BLaER1 (cell line): Measurements from ENCODE around the gene TMEM39B.

Experiments used
- H3K27ac ChIP-seq: shearing (Covaris generic); formaldehyde crosslinking; 2 replicates; pipeline ENCODE4 v1.8.1; 2022
- H3K27me3 ChIP-seq: shearing (Covaris generic); formaldehyde crosslinking; 2 replicates; pipeline ENCODE4 v1.8.1; 2022
- H3K36me3 ChIP-seq: shearing (Covaris generic); formaldehyde crosslinking; 2 replicates; pipeline ENCODE4 v1.8.1; 2022
- H3K4me1 ChIP-seq: shearing (Covaris generic); formaldehyde crosslinking; 2 replicates; pipeline ENCODE4 v1.8.1; 2022
- H3K4me2 ChIP-seq: shearing (Covaris generic); formaldehyde crosslinking; 2 replicates; pipeline ENCODE4 v1.8.1; 2022
- H3K4me3 ChIP-seq: shearing (Covaris generic); formaldehyde crosslinking; 2 replicates; pipeline ENCODE4 v1.8.1; 2022
- H3K9ac ChIP-seq: shearing (Covaris generic); formaldehyde crosslinking; 2 replicates; pipeline ENCODE4 v1.8.1; 2022
- H3K9me3 ChIP-seq: shearing (Covaris generic); formaldehyde crosslinking; 2 replicates; pipeline ENCODE4 v1.8.1; 2022
- H4K20me1 ChIP-seq: shearing (Covaris generic); formaldehyde crosslinking; 2 replicates; pipeline ENCODE4 v1.8.1; 2022
- Cebpa-rat ChIP-seq: shearing (Covaris generic); IDR thresholded peaks from 2 replicates; pipeline ENCODE4 v1.8.1; 2022

Gene TMEM39B

DNA sequence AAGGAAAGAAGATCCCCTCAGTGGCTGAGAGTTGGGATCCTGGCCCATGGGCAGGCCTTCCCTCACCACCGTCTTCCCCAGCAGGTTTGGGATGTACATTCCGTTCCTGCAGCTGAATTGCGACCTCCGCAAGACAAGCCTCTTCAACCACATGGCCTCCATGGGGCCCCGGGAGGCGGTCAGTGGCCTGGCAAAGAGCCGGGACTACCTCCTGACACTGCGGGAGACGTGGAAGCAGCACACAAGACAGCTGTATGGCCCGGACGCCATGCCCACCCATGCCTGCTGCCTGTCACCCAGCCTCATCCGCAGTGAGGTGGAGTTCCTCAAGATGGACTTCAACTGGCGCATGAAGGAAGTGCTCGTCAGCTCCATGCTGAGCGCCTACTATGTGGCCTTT, 18.9 kb downstream of the TMEM39B start:
- TF ChIP-seq Cebpa-rat: no peak
- H3K36me3 ChIP-seq: peaks cover 96% of the 10 kb centered on the region
- H3K4me1 ChIP-seq: no peaks in the 10 kb centered on the region
- H4K20me1 ChIP-seq: no peaks in the 10 kb centered on the region; the same call in 1 of the 2 replicates
- H3K27me3 ChIP-seq: no peaks in the 10 kb centered on the region
- no peak overlapping the region for H3K27ac ChIP-seq
- no peak overlapping the region for H3K4me2 ChIP-seq
- H3K9ac ChIP-seq: no peak overlapping the region
- H3K9me3 ChIP-seq: no peaks in the 10 kb centered on the region
- H3K4me3 ChIP-seq: no peak overlapping the region

DNA sequence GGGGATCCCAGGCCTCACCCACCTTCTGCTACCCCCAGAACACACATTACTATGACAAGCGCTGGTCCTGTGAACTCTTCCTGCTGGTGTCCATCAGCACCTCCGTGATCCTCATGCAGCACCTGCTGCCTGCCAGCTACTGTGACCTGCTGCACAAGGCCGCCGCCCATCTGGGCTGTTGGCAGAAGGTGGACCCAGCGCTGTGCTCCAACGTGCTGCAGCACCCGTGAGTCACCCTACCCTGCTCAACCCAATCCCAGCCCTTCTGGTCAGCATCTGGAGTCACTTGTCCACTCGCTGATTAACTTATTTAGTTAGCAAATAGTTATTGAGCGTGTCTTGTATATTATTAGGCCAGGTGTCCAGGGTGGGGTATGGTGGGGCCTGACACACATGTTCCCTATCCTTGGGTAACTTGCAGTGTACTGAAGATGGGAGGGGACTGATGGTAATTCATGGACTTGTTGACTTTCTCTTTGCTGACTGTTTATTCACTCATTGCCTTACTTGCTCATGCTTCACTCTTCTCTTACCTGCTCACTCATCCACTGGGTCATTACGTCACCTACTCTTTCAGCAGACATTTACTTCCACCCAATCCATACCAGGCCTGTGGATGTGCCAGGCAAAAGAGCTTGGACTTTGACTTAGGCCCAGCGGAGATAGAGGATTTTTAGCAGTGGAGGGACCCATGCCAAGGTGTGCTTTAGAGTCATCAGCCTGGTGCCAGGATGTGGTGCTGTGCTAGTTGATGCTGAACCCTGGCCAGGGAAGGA, 22.2 kb downstream of the TMEM39B start:
- no peaks in the 10 kb centered on the region for H3K4me1 ChIP-seq
- no peak for TF ChIP-seq Cebpa-rat
- no peak overlapping the region for H3K9ac ChIP-seq

GRCh38 chr1:32099426-32099825, 26.7 kb downstream of the TMEM39B start:
- Histone ChIP-seq H3K27me3 (no peaks in the 10 kb centered on the region), H3K4me3 (no peak overlapping the region), H3K36me3 (peaks cover 90% of the 10 kb centered on the region), H4K20me1 (no peaks in the 10 kb centered on the region), H3K4me2 (no peak overlapping the region), H3K27ac (no peak overlapping the region), H3K9me3 (no peaks in the 10 kb centered on the region), H3K4me1 (no peaks in the 10 kb centered on the region), H3K9ac (no peak overlapping the region)
- no peak for TF ChIP-seq Cebpa-rat

More for the DNA sequence above, 22.2 kb downstream of the TMEM39B start:
- H3K9me3 ChIP-seq: no peaks in the 10 kb centered on the region
- no peaks in the 10 kb centered on the region; the same call in 1 of the 2 replicates for H4K20me1 ChIP-seq
- no peaks in the 10 kb centered on the region for H3K27me3 ChIP-seq
- H3K27ac ChIP-seq: no peak overlapping the region
- H3K4me3 ChIP-seq: no peak overlapping the region
- no peak overlapping the region for H3K4me2 ChIP-seq
- peaks cover 98% of the 10 kb centered on the region for H3K36me3 ChIP-seq

- Histone ChIP-seq H3K36me3 (peaks cover 80% of the 10 kb centered on the region), H3K9me3 (no peaks in the 10 kb centered on the region), H3K4me2 (no peak overlapping the region), H3K4me3 (no peak overlapping the region), H3K27ac (no peak overlapping the region), H3K27me3 (no peaks in the 10 kb centered on the region), H3K9ac (no peak overlapping the region), H4K20me1 (no peaks in the 10 kb centered on the region), H3K4me1 (no peaks in the 10 kb centered on the region)
- TF ChIP-seq Cebpa-rat: no peak
These were observed 27.6 kb downstream of the TMEM39B start for GRCh38 chr1:32100359-32100758.

DNA sequence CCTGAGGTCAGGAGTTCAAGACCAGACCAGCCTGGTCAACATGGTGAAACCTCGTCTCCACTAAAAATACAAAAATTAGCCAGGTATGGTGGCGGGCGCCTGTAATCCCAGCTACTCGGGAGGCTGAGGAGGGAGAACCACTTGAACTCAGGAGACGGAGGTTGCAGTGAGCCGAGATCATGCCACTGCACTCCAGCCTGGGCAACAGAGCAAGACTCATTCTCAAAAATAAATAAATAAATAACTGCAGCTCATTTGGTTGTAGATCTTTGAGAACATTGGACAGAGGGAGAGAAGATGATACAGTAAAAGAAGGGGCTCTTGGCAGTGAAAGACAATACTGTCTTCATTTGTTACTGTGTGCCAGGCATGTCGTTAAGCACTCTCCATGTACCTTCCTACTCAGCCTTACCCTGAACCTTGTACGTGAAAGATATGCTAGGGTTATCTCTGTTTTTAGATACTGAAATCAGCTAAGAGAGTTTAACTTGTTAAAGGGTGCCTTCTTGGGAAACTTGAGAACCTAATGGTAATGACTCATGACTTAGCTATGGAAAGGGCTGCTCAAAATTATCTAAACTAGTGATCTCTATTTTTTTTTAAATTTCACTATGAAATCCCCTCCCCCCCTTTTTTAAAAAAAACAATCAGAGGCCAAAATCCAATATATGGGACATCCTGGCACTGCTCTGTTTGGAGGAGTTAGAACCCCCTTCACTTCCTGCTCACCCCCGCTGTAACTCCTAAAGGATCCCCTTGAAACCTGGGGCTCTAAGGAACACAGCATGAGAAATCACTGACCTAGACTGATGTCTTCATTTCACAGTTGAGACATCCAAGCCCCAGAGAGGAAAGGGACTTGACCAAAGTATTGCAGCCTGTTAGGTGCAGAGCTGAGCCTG, 28.3 kb downstream of the TMEM39B start:
- Histone ChIP-seq H4K20me1 (no peaks in the 10 kb centered on the region), H3K4me3 (no peak overlapping the region), H3K4me2 (no peak overlapping the region), H3K27me3 (no peaks in the 10 kb centered on the region), H3K27ac (no peak overlapping the region), H3K4me1 (no peaks in the 10 kb centered on the region), H3K36me3 (peaks cover 74% of the 10 kb centered on the region), H3K9me3 (no peaks in the 10 kb centered on the region), H3K9ac (no peak overlapping the region)
- TF ChIP-seq Cebpa-rat: no peak

- Histone ChIP-seq H3K9me3 (no peaks in the 10 kb centered on the region), H3K4me3 (no peak overlapping the region), H3K4me2 (no peak overlapping the region), H4K20me1 (peaks cover 12% of the 10 kb centered on the region), H3K9ac (no peak overlapping the region), H3K36me3 (peaks cover 43% of the 10 kb centered on the region), H3K4me1 (0 out of 2 replicates have a peak, but pooled peaks cover 3% of the 10 kb centered on the region), H3K27me3 (no peaks in the 10 kb centered on the region), H3K27ac (no peak overlapping the region)
- TF ChIP-seq Cebpa-rat: no peak
These were observed 31.4 kb downstream of the TMEM39B start for GRCh38 chr1:32104127-32104526.

- Histone ChIP-seq H3K9me3 (no peaks in the 10 kb centered on the region), H3K27ac (no peak overlapping the region), H3K4me2 (no peak overlapping the region), H3K27me3 (no peaks in the 10 kb centered on the region), H3K4me3 (no peak overlapping the region), H3K9ac (no peak overlapping the region), H3K36me3 (peaks cover 32% of the 10 kb centered on the region), H3K4me1 (peaks cover 15% of the 10 kb centered on the region), H4K20me1 (peaks cover 24% of the 10 kb centered on the region)
- TF ChIP-seq Cebpa-rat: no peak
These were observed 32.6 kb downstream of the TMEM39B start for GRCh38 chr1:32105338-32105737.

DNA sequence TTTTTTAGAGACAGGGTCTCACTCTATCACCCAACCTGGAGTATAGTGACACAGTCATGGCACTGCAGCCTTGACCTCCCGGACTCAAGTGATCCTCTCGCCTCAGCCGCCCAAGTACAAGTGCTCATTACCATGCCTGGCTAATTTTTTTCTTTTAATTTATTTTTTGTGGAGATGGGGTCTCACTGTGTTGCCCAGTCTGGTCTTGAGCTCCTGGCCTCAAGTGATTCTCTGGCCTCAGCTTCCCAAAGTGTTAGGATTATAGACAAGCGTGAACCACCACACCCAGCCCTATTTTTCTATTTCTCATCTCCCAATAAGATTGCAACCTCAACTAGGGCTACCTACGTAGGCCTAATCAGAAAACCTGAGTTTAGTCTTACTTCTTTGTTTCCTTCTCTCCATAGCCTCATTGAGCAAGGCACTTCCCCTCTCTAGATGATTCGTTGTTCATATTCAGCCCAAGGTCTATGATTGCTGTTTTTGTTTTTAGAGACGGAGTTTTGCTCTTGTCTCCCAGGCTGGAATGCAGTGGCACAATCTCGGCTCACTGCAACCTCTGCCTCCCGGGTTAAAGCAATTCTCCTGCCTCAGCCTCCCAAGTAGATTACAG, 34.0 kb downstream of the TMEM39B start:
- no peaks in the 10 kb centered on the region for H3K27me3 ChIP-seq
- TF ChIP-seq Cebpa-rat: no peak
- H3K9ac ChIP-seq: no peak overlapping the region
- H4K20me1 ChIP-seq: peaks cover 38% of the 10 kb centered on the region
- H3K9me3 ChIP-seq: no peaks in the 10 kb centered on the region
- H3K4me3 ChIP-seq: no peak overlapping the region
- no peak overlapping the region for H3K27ac ChIP-seq
- H3K36me3 ChIP-seq: peaks cover 17% of the 10 kb centered on the region
- peak overlapping the region; percentile 96; the same call in 1 of the 2 replicates for H3K4me2 ChIP-seq
- H3K4me1 ChIP-seq: peaks cover 24% of the 10 kb centered on the region

DNA sequence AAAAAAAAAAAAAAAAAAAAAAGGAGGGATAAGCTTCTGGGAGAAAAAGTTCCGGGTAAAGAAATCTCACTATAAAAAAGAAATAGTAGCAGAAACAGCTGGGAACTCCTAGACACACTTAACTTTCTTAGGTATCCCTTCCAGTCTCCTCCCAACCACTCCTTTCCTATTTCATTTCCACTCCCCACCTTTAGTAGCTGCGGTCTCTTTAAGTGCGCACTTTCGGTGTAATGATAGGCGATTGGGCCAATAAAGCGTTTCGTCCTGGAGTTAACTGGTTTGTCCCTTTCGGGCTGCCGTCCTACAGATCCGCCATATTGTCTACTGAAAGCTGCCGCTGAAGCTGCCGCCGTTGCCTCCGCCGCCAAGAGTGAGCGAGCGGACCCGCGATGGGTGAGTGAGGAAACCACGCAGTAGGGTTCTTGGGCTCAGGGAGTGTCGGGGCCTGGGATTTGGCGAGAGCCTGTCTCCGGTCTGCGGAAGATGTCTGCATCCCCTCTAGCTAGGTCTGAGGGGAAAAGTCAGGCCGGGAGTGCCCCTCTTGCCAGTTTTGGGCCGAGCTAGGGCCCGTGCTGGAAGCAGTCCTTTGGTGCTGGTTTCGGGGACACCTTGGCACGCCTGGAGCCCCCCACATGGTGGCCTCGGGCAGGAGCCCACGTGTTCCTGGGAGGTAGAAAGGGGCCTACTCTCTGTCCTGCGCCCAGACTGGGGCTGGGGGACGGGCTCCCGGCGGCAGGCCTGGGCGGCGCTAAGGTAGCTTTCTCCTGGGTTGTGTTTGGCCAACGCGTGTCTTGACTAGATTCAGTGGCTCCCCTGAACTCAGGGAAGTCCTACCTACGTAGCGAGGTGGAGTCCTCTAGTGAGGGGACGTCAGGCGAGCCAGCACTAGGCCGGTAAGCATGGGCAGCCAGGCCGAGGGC, 35.3 kb downstream of the TMEM39B start, which contains the start of gene KPNA6:
TSS of gene KPNA6 (plus strand) at position 315 of the 920 bp plus-strand sequence. CDS start at position 390, 75 bp downstream.
- Histone ChIP-seq H3K9me3 (no peaks in the 10 kb centered on the region), H4K20me1 (peaks cover 50% of the 10 kb centered on the region), H3K27ac (peak within 1 kb of the TSS; percentile 92)

More for the DNA sequence above, 35.3 kb downstream of the TMEM39B start, which contains the start of gene KPNA6:
- Histone ChIP-seq H3K4me2 (peak within 1 kb of the TSS; percentile 96), H3K4me1 (peaks cover 31% of the 10 kb centered on the region), H3K36me3 (peaks cover 11% of the 10 kb centered on the region), H3K9ac (peak within 1 kb of the TSS; percentile 97), H3K4me3 (peak within 1 kb of the TSS; percentile 80), H3K27me3 (no peaks in the 10 kb centered on the region)
- no peak for TF ChIP-seq Cebpa-rat
